GM21360 (cell line): ENCODE data around the gene IWS1.
"Not testable (repeated sequence)": the region's sequence is repeated elsewhere in the genome, so short reads cannot be mapped to it uniquely, and the experiment has no call there.

ENCODE experiments used
- ATAC-seq: cut with Tn5 transposase; IDR thresholded peaks from one replicate; pipeline ENCODE4 v1.9.1; 2021; ENCODE audit warnings: mild to moderate bottlenecking, moderate library complexity; ENCODE audit not compliant: unreplicated experiment

The IWS1 gene

DNA sequence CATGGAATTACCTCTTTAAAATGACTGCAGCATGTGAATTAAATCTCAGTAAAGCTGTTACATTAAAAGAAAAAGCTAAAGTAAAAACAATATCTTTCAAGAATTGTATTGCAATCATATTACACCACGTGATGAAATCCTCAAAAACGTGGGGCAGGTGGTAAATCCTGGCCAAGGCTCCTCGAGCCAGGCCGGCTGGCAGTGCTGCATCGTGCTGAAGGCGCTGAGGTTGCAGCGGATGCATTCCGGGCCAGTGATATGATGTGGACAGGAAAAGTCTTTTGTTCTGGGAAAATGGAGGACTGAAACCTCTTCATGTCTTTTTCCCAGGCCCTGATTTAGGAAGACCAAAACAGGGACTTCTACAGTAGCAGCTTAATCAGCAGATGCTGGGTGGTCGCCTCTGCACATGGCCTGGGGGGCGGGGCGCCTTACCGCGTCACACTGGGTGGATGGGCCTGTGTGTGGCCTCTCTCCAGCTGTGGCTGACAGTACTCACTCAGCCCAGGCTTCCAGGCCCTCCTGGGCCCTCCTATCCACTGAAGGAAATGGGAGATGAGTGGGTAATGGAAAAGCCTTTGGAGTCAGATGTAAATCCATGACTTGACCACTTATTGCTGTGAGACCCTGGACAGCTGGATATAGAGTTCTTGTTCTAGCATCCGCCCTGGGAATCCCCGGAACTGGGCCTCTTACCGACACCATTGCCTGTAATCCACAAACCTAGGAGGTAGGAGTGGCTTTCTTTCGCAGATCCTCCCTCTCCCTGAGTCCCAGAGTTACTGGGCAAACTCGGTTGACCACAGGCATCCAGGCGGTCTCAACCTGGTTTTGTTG lies 62.9 kb downstream of the IWS1 start:
- no peak for ATAC-seq

DNA sequence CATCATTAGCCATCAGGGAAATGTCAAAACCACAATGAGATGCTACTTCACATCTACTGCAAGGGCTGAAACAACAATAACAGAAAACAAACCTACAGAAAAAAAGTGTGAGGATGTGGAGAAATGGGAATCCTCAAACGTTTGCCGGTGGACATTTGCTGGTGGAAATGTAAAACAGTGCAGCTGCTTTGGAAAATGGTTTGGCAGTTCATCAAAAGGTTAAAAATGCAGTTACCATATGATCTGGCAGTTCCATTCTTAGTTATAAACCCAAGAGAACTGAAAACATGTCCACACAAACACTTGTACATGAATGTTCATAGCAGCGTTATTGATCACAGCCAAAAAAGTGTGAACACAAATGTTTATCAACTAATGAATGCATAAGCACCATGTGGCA lies 63.8 kb downstream of the IWS1 start:
- no peak for ATAC-seq

DNA sequence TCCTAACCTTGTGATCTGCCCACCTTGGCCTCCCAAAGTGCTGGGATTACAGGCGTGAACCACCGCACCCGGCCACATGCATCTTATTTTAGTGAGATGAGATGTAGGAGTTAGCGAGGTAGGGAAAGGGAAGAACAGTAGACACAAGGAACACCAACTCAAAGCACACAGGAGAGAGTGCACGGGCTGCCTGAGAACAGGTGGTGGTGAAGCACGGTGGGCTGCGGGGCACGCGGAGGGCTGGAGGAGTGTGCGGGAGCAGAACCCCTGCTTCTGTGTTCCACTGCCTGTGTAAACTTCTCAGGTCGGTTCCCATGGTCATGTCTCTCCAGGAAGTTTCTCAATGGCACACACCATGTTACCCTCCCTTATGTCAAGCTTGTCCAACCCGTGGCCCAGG lies 69.3 kb downstream of the IWS1 start:
- no peak for ATAC-seq

DNA sequence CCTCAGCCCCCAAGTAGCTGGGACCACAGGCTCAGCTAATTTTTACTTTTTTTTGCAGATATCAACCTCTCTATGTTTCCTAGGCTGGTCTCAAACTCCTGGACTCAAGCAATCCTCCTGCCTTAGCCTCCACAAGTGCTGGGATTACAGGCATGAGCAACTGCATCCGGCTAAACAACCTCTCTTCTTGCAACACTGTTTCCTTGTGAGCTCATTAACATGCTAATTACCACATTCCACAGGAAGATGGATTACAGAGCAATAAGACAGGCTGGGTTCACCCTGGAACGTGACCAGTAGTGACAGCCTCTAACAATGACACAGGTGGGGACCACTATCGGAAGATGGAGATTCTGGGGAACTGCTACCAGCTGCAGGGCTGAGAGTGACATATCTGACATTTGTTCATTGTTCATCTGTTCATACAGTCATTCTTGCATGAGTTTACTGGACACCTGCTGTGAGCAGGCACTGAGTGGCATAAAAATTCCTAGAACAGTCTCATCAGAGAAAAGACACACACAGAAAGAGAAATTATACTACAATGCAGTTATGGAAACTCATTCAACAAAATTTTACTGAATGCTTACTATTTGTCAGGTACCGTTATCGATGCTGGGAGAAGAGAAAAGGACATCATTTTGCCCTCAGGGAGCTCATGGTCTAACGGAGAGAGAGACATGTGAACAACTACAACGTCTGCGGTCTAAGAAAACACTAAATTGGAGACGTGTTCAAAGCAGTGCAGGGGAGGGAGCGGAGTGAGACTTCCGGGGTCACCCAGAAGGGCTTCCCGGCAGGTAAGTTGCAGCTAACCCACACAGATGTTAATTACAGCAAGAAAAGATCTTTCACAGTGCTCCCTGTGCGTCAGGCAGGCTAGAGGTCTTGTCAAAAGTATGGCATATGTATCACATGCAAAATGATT lies 70.5 kb downstream of the IWS1 start:
- no peak for ATAC-seq

DNA sequence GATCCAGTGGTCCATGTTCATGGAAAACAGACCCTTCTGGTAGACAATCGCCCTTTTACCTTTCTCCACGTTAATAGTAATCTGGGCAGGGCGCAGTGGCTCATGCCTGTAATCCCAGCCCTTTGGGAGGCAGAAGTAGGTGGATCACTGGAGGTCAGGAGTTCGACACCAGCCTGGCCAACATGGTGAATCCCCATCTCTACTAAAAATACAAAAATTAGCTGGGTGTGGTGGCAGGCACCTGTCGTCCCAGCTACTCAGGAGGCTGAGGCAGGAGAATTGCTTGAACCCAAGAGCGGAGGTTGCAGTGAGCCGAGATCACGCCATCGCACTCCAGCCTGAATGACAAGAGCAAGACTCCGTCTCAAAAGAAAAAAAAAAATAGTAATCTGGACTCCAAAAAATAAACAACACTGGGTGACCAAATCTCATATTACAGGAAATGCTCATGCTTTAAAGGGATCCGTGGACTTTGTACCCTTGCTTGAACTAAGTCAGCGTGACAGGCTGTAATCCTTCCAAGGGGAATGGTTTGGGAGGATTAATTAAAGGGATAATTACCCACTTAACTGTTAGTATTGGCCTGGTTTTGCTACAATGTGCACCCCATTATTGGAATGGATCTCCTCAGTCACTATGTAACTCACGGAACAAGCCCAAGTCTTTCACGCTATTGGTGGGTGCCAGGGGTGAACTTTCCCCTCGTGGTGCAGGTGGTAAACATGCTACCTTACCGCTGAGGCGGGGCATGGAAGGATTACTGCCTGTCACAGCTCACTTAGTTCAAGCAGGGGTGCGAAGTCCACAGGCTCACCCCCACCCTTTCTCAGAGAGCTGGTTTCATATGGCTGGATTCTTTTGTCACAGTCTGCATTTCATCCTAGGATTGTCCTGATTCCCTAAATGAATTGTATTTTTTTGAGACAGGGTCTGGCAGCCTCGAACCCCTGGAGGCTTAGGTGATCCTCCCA lies 71.4 kb downstream of the IWS1 start:
- no peak for ATAC-seq

DNA sequence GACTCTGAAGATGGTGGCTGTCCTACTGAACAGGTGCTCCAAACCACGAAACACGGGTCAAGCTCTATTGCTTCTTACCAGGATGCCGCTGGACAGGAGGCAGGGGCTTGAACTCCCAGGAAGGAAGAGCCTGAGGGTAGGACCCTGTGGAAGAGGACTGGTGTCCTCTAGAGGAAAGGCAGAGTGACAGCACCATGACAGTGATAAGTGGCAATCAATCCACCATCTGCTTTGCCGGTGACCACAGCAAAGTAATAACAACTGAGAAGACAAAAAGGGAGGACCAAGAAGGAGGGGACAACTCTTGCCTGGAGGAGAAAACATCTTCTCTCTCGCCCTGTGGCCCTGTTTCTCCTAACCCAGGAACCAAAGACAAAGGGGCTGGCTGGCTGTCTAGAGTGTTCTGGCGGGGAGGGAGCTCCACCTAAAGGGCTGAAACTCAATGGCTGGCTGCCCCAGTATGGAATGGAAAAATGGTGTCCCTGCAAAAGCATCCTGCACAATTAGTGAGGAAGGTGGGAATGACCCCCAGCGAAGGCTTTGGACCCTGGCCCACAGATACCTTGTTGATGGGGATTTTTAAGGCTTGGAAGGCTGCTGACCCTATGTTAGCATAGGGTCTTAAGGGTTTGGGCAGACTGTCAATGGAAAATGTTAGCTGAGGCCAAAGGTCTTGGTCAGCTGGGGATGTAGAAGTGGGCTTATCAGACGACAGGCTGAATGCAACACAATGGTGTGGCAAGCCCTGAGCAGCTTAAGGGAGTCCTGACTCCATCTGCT lies 72.7 kb downstream of the IWS1 start:
- no peak for ATAC-seq

DNA sequence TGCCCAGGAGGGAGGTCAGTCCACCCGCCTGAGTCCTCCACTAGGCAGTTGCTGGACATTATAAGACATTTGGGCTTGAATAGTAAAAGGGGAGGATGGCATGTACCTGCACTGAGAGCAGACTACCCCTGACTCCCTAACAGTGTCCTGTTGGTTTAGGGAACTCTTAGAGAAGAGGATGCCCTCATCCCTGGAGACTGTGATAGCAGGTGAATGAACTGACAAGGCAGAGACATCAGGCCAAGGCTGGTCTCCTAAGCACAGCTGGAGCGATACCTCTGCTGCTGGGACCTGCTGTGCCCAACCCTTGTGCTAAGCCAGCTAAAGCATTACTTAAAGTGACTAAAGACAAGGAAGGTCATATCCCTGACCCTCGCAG lies 73.3 kb downstream of the IWS1 start:
- no peak for ATAC-seq

DNA sequence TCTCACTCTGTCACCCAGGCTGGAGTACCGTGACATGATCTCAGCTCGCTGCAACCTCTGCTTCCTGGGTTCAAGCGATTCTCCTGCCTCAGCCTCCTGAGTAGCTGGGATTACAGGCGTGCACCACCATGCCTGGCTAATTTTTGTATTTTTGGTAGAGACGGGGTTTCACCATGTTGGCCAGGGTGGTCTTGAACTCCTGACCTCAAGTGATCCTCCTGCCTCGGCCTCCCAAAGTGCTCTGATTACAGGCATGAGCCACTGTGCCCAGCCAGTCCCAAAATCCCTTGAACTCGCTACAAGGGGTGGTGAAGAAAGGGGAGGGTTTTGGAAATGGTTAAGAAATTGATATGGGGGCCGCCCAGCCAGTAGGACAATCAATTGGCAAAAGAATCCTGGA lies 73.9 kb downstream of the IWS1 start:
- not testable (repeated sequence) for ATAC-seq

DNA sequence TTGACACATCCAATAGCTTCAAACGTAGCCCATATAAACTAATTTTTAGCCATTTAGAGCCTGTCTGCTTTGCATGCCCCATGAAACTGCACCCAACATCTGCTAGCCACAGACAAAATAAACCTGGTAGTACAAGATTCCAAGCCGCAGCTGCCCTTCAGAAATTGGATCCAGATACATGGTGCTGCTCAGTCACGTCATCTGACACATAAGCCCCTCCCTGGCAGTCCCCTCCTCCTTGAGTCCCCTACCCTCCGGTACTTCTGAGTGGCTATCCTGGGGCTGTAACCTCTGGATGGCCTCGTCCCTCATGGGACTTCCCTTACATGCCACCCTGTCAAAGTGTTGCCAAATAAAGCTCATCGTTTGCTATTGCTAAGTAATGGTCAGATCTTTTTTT lies 74.3 kb downstream of the IWS1 start:
- no peak for ATAC-seq

DNA sequence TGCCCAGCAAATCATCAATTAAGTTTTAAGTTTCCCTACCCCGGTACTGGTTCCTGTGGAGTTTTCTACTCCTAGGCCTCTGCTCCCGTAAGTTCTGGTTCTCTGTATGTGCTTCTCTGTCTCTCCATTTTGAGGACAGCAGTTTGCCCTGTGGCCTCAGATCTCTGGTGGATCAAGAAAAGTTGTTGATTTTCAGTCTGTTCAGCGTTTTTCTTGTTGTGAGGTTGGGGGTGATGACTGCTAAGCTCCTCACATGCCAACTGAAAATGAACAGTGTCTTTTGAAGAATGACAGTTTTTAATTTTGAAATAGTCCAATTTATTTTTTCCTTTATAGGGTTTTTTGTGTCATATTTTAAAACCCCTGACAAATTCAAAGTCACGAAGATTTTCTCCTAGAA lies 76.4 kb downstream of the IWS1 start:
- no peak for ATAC-seq

DNA sequence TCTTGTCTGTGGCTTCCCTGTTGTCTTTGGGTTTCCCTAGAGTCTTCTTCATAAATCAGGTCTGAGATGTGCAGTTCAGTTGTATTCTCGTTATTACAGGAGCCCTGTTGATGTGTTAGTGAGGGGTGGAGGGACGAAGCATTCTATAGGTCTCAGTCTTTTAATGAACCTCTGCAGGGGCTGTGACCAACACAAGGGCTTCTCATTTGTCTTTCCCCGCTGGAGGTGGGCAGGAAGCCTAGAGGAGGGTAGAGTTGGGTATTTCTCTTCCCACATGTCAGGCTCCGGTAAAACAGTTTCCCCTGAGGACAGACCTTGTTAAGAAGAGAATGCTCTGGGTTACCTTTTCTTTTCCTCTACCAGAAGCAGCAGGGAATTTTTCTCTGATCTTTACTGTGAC lies 76.9 kb downstream of the IWS1 start:
- no peak for ATAC-seq

DNA sequence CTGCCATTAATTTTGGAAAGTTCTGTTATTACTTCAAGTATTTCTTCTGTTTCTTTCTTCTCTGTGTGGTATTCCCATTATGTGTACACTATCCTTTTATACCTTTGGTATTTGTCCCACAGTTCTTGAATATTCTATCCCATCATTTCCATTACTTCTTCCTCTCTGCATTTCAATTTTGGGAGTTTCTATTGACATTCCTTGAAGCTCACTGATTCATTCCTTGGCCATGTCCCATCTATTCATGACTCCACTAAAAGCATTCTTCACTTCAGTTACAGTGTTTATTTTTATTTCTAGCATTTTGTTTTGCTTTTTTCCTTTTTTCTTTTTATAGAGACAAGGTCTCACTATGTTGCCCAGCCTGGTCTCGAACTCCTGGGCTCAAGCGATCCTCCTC lies 77.8 kb downstream of the IWS1 start:
- no peak for ATAC-seq

DNA sequence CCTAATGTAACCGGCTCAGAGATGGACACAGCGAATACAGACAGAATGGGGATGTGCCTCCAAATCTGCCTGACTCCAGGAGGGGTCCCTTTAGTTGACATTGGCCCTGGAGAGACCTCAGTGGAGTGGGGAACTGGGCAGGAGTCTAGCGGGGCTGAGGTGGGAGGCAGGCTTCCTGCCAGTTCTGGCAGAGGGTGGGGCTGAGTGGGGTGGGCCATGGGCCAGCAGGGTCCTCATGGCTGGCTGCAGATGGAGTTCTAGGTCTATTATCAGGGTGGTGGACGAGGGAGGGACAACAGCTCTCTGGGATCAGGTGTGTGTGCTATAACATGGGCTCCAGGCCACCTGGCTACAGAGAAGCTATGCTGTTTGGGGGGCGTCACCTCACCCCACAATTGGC lies 86.9 kb downstream of the IWS1 start:
- ATAC-seq: no peak

DNA sequence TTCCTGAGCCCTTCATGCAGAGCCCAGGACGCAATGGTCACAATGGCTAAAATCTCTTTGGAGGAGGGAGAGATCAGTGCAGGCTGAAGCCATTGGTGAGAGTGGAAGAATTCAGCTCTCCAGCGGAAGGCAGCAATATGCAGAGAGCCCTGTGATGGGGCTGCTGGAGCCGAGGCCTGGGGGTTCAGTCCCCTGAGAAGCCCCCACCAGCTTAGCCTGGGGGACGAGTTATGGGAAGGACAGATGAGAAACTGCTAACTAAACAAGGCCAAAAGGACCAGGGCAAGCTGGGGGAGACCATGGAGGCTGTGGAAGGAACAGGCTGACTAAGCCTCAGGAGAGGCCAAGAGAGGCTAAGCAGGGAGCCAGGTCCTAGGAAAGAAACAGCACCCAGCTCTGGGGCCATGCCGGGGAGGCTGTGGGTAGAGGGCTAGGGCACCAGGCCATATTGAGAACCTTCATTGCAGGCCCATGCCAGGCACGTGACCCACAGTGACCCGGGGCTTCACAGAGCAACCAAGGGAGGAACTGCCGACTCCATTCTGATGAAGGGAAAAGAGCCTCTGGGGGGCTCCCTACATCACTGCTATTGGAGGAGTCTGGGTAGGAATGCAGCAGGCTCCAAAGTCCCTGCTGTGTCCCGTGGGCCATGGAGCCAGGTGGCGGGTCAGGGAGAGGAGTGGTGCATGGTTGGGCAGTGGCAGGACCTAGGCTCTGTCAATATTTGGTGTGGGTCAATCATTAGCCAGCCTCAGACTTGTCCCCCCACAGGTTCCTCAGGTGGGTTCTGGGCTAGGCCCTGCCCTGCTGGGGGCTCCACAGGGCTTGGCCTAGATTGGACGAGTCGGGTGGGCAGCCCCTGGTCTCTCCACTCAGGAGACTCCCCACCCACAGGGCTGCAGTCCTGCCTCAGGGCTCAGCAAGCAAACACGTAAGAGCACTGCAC lies 88.2 kb downstream of the IWS1 start:
- ATAC-seq: no peak

DNA sequence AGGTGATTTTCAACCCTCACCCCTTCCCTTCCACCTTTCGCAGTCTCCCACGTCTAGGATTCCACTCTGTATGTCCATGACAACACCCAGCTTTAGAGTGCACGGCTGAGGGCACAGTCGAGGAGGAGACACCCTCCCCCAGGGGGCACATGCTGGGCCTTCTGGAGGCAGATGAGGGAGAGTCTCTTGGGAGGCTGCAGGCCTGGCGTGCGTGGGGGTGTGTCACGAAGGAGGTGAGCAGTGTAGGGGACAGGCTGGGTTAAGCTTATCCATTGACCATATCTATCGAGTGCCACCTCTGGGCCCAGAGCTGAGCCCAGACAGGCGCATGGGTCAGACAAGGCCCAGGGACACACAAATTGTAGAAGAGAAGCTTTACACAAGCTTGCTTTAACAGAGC lies 89.2 kb downstream of the IWS1 start:
- no peak for ATAC-seq

DNA sequence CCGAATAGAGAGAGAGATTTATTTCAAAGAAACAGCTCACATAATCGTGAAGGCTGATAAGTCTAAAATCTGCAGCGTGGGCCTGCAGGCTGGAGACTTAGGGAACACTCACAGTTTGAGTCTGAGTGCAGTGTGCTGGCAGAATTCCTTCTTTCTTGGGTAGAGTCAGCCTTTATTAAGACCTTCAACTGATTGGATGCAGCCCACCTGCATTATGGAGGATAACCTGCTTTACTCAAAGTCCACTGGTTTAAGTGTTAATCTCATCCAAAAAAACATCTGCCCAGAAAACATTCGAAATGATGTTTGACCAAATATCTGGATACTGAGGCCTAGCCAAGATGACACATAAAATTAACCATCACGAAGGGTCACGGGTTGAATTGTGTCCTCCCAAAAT lies 91.8 kb downstream of the IWS1 start:
- ATAC-seq: no peak

DNA sequence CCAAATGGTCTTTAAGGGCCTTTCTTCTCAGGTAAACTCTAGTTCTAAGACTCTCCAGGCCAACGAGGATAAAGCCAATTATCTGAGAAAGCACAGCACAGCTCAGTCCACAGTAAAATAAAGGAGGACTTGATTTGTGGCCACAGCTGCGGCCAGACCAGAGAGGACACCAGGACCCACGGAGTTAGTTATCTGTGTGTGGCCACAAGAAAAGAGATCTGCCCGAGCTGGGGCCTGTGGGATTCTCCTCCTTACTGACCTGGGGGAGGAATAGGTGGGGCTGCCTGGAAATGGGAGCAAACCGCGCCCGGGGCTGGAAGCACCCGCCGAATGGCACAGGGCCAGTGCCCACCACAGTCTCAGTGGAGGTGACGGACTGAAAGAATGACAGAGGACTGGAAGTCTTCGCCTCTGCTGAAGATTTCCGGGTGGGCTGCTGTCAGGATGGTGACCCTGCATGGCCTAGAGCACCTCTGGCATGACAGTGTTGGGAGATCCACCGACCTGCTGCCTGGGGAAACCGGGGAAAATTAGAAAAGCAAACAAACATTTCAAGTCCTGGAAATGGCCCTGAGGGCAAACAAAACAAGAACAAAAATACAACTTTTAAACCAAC lies 94.8 kb downstream of the IWS1 start:
- no peak for ATAC-seq
